CD4-positive, CD25-positive, alpha-beta regulatory T cell (primary cell): ENCODE data around the gene FTSJ1. TPM values are rescaled to one million over a fixed set of nuclear protein-coding genes. Genes with fewer than 3 reads are reported as not detected.

Source experiments
- ATAC-seq, 2 donors: fragments of 150-1000 bp; cut with Tn5 transposase; one replicate each; pipeline ENCODE4 v1.10.0; 2021; ENCODE audit warnings: low read depth in 2 of 2, moderate number of reproducible peaks in 2 of 2, moderate library complexity in 1 of 2
- DNase-seq, 3 donors: peaks; one replicate each; pipeline versions ENCODE4 v3.0.0 to v3.0.0-alpha.2; 2012 to 2022; ENCODE audit warnings: mixed read lengths in 1 of 3
- H3K27ac ChIP-seq: one replicate; pipeline ENCODE4 v1.7.0; 2013; ENCODE audit warnings: mild to moderate bottlenecking, low read length; ENCODE audit not compliant: insufficient read depth, poor library complexity, severe bottlenecking
- H3K27me3 ChIP-seq: one replicate; pipeline ENCODE4 v1.7.0; 2013; ENCODE audit warnings: low read length; ENCODE audit not compliant: control insufficient read depth, insufficient read depth
- H3K36me3 ChIP-seq: one replicate; pipeline ENCODE4 v1.7.0; 2013; ENCODE audit warnings: mild to moderate bottlenecking, low read length, moderate library complexity; ENCODE audit not compliant: control insufficient read depth, insufficient read depth
- H3K4me1 ChIP-seq: 2 replicates; pipeline ENCODE4 v1.7.0; 2013; ENCODE audit warnings: mild to moderate bottlenecking, low read length; ENCODE audit not compliant: insufficient read depth, control insufficient read depth, poor library complexity, severe bottlenecking
- H3K4me3 ChIP-seq: one replicate; pipeline ENCODE4 v1.7.0; 2013; ENCODE audit warnings: low read depth, mild to moderate bottlenecking, low read length, moderate library complexity
- H3K9me3 ChIP-seq, 2 experiments: 1 replicate in 1 of 2; 2 replicates in 1 of 2; pipeline ENCODE4 v1.7.0; 2013; ENCODE audit warnings: low read length in 2 of 2, mild to moderate bottlenecking in 1 of 2, moderate library complexity in 1 of 2; ENCODE audit not compliant: control insufficient read depth in 2 of 2
- H3K27ac Mint-ChIP-seq, 3 donors: one replicate each; pipeline ENCODE4 v1.8.0; 2020 to 2022; ENCODE audit warnings: mild to moderate bottlenecking in 3 of 3, mixed read lengths in 3 of 3, moderate library complexity in 2 of 3
- H3K27me3 Mint-ChIP-seq: one replicate; pipeline ENCODE4 v1.8.0; 2022; ENCODE audit warnings: mild to moderate bottlenecking, mixed read lengths
- H3K36me3 Mint-ChIP-seq: one replicate; pipeline ENCODE4 v1.8.0; 2020; ENCODE audit warnings: mixed read lengths
- H3K4me1 Mint-ChIP-seq, 4 donors: one replicate each; pipeline ENCODE4 v1.8.0; 2020 to 2022; ENCODE audit warnings: mixed read lengths in 4 of 4, mild to moderate bottlenecking in 1 of 4
- H3K4me3 Mint-ChIP-seq, 4 donors: one replicate each; pipeline ENCODE4 v1.8.0; 2020 to 2022; ENCODE audit warnings: mild to moderate bottlenecking in 4 of 4, mixed read lengths in 4 of 4, moderate library complexity in 3 of 4
- H3K9me3 Mint-ChIP-seq, 7 donors: one replicate each; pipeline ENCODE4 v1.8.0; 2020 to 2022; ENCODE audit warnings: mixed read lengths in 7 of 7, mild to moderate bottlenecking in 3 of 7, moderate library complexity in 2 of 7
- polyA plus RNA-seq, 4 donors: library from polyadenylated mRNA; unstranded; fragments of 300-500 nt; fragmentation: Illumina TruSeq; gene quantifications; one replicate each; pipeline ENCODE4 v1.2.3, GENCODE V29; 2021
- total RNA-seq: library from RNA; stranded (reverse); gene quantifications from one replicate; pipeline ENCODE4 v1.2.3, GENCODE V29; 2022

The FTSJ1 gene
- total and polyA plus RNA-seq, 5 donors from 2014 or later, result 57.9 to 73.1 (median 64.5) TPM

DNA sequence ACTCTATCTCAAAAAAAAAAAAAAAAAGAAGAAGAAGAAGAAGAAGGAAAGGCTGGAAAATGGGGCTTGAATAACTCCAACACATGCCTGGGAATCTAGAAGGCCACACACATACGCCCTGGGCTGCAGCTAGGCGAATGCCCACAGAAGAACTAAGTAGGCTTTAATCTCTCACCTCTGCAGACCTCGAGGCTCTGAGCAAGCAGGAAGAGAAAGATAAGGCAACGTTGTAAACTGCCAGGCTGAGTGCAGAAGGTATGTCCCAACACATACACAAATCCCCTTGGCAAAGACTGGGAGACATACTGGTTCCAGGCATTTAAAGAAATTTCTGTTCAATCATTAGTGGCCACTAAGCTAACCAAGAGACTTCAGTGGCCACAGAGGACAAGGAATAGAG, 24.3 kb upstream of the FTSJ1 start:
- no peaks in the 10 kb centered on the region for H3K9me3 ChIP-seq
- no peaks in the 10 kb centered on the region for H3K4me1 Mint-ChIP-seq
- peaks cover 4% of the 10 kb centered on the region for H3K27me3 Mint-ChIP-seq
- H3K4me1 ChIP-seq, result no peaks in the 10 kb centered on the region
- DNase-seq, result no peak
- H3K4me3 Mint-ChIP-seq, result no peak overlapping the region
- no peak overlapping the region for H3K4me3 ChIP-seq
- no peak for ATAC-seq
- no peaks in the 10 kb centered on the region for H3K27me3 ChIP-seq
- H3K36me3 Mint-ChIP-seq, result no peaks in the 10 kb centered on the region
- H3K27ac Mint-ChIP-seq, result no peak overlapping the region
- peaks cover 0 to 1% (median 0%) of the 10 kb centered on the region in 7 donors for H3K9me3 Mint-ChIP-seq
- no peak overlapping the region for H3K27ac ChIP-seq
- H3K36me3 ChIP-seq, result no peaks in the 10 kb centered on the region

DNA sequence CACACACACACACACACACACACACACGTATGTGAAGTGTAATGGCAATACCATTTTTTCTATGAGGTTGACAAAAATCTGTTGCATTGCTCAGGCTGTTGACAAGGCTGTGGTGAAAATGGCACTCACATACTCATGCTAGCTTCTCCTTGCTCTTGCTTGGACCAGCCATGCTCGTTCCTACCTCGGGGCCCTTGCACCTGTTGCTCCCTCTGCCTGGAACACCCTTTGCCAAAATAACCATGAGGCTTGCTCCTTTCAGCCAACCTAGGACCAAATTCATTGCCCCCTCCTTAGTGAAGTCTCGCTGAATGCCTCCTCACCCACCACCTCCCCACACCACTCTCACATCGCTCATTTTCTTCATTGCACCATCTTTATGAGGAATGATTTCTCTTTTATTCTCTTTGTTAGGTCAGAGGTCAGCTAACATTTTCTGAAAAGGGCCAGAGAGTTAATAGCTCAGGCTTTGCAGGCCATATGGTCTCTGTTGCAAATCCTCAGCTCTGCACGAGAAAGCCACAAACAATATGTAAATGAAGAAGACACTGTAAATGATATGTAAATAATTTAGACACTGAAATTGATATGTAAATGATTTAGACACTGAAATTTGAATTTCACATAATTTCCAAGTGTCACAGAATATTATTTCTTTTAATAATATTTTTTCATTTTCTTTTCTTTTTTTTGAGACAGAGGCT, 19.2 kb upstream of the FTSJ1 start:
- ATAC-seq (no peak), DNase-seq (no peak)
- H3K27me3 ChIP-seq, result no peaks in the 10 kb centered on the region
- peaks cover 14% of the 10 kb centered on the region for H3K36me3 Mint-ChIP-seq
- H3K4me1 Mint-ChIP-seq, result no peaks in the 10 kb centered on the region
- peaks cover 4% of the 10 kb centered on the region for H3K27me3 Mint-ChIP-seq
- no peaks in the 10 kb centered on the region for H3K4me1 ChIP-seq
- H3K27ac Mint-ChIP-seq, result peak overlapping the region in 1 of 3 donors; percentile 20
- no peak overlapping the region for H3K4me3 Mint-ChIP-seq
- H3K4me3 ChIP-seq, result no peak overlapping the region
- peaks cover 0 to 2% (median 0%) of the 10 kb centered on the region in 7 donors for H3K9me3 Mint-ChIP-seq
- peaks cover 6% of the 10 kb centered on the region for H3K36me3 ChIP-seq
- H3K27ac ChIP-seq, result no peak overlapping the region
- no peaks in the 10 kb centered on the region for H3K9me3 ChIP-seq

DNA sequence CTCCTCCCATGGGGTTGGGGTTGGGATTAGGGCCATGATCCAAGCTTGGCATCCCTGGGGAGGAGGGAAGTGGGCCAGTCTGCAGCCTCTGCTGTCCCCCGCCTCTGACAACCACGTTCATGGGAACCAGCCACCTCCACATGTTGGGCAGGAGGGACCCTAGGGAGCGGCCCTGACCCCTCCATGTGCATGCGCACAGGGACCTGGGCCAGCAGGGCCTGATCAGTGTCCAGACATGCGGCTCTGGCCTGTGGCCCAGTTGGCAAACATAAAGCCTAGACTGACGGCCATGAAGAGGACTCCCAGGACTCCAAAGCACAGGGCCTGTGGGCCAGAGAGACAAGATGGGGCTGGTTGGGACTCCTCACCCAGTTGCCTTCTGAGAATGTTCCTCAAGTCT, 17.3 kb upstream of the FTSJ1 start:
- H3K9me3 Mint-ChIP-seq, result peaks cover 0 to 2% (median 0%) of the 10 kb centered on the region in 7 donors
- no peaks in the 10 kb centered on the region for H3K4me1 ChIP-seq
- H3K36me3 Mint-ChIP-seq, result peaks cover 14% of the 10 kb centered on the region
- H3K27ac ChIP-seq, result no peak overlapping the region
- H3K9me3 ChIP-seq, result no peaks in the 10 kb centered on the region
- no peaks in the 10 kb centered on the region for H3K27me3 ChIP-seq
- no peak for DNase-seq
- peaks cover 0 to 2% (median under 1%) of the 10 kb centered on the region in 4 donors for H3K4me1 Mint-ChIP-seq
- no peak overlapping the region for H3K4me3 ChIP-seq
- H3K4me3 Mint-ChIP-seq, result no peak overlapping the region
- H3K27me3 Mint-ChIP-seq, result no peaks in the 10 kb centered on the region
- H3K36me3 ChIP-seq, result peaks cover 9% of the 10 kb centered on the region
- ATAC-seq, result no peak
- no peak overlapping the region for H3K27ac Mint-ChIP-seq

DNA sequence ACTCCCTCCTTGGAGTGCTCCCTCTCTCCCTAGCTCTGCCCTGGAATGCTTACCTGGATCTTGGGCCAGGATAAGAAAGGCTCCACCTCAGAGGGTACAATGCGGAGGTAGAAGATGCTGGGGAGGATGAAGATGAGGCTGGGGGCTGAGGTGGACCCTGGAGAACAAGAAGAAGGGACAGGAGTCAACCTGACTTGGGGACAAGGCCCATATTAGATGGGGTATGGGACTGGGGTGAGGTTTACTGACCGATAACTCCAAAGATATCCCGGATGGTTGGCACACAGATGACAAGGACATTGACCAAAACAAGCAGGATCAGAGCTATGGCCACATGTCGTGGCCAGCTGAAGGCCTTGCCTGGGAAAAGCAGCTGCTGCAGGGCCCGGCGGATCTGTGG, 16.5 kb upstream of the FTSJ1 start:
- H3K27me3 Mint-ChIP-seq, result no peaks in the 10 kb centered on the region
- H3K9me3 ChIP-seq, result no peaks in the 10 kb centered on the region
- peaks cover 9% of the 10 kb centered on the region for H3K36me3 ChIP-seq
- no peak overlapping the region for H3K27ac ChIP-seq
- ATAC-seq (no peak), DNase-seq (no peak)
- peaks cover 0 to 2% (median 0%) of the 10 kb centered on the region in 7 donors for H3K9me3 Mint-ChIP-seq
- H3K36me3 Mint-ChIP-seq, result peaks cover 19% of the 10 kb centered on the region
- no peak overlapping the region for H3K4me3 Mint-ChIP-seq
- peak overlapping the region in 1 of 3 donors; percentile 21 for H3K27ac Mint-ChIP-seq
- no peak overlapping the region for H3K4me3 ChIP-seq
- H3K27me3 ChIP-seq, result no peaks in the 10 kb centered on the region
- H3K4me1 ChIP-seq, result no peaks in the 10 kb centered on the region
- H3K4me1 Mint-ChIP-seq, result peaks cover 0 to 5% (median 1%) of the 10 kb centered on the region in 4 donors

DNA sequence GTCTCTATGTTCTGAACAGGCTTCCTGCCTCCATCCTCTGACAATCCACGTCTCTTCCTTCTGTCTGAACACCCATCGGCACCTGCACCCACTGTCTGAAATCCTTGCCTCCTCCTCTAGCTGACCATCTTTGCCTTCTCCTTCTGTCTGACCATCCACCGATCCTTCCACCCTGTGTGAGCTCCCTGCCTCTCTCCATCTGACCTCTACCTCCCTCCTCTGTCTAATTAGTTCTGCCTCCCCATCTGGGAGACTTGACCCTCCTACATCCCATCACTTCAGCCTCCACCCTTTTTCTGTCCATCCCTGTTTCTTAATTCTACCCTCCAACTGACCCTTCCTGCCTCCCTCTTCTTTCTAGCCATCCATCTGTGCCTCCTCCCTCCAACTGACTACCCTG, 16.0 kb upstream of the FTSJ1 start:
- Mint-ChIP-seq H3K36me3 (peaks cover 19% of the 10 kb centered on the region), H3K27ac (peak overlapping the region in 2 of 3 donors; percentile 21 to 88), H3K4me1 (peaks cover 0 to 5% (median 3%) of the 10 kb centered on the region in 4 donors), H3K27me3 (no peaks in the 10 kb centered on the region), H3K9me3 (peaks cover 0 to 2% (median 0%) of the 10 kb centered on the region in 7 donors), H3K4me3 (no peak overlapping the region)
- no peaks in the 10 kb centered on the region for H3K27me3 ChIP-seq
- no peak overlapping the region for H3K27ac ChIP-seq
- H3K9me3 ChIP-seq, result no peaks in the 10 kb centered on the region
- peaks cover 9% of the 10 kb centered on the region for H3K36me3 ChIP-seq
- H3K4me3 ChIP-seq, result no peak overlapping the region
- DNase-seq (no peak), ATAC-seq (no peak)
- H3K4me1 ChIP-seq, result no peaks in the 10 kb centered on the region

DNA sequence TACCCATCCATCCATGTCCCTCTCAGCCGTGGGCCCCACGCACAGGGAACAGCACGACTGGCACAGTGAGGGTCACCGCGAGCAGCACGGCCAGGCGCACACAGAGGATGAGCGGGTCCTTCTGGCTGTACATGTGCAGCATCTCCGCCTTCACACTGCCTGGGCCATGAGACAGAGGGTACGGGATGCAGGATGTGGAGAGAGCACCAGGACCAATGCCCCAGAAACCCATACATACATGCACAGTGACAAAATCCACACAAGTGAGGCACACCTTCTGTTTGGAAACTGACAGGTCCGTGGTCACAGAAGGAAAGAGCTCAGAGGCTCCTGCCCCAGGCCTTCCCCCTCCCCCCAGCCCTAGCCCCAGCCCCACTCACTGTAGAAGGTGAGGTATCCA, 15.4 kb upstream of the FTSJ1 start:
- H3K9me3 Mint-ChIP-seq, result peaks cover 0 to 2% (median 0%) of the 10 kb centered on the region in 7 donors
- H3K4me1 Mint-ChIP-seq, result peaks cover 0 to 11% (median 8%) of the 10 kb centered on the region in 4 donors
- ATAC-seq (no peak), DNase-seq (no peak)
- H3K4me1 ChIP-seq, result no peaks in the 10 kb centered on the region
- no peaks in the 10 kb centered on the region for H3K27me3 Mint-ChIP-seq
- peak overlapping the region in 1 of 3 donors; percentile 21 for H3K27ac Mint-ChIP-seq
- peaks cover 9% of the 10 kb centered on the region for H3K36me3 ChIP-seq
- no peaks in the 10 kb centered on the region for H3K27me3 ChIP-seq
- no peaks in the 10 kb centered on the region for H3K9me3 ChIP-seq
- H3K36me3 Mint-ChIP-seq, result peaks cover 23% of the 10 kb centered on the region
- H3K27ac ChIP-seq, result no peak overlapping the region
- H3K4me3 Mint-ChIP-seq, result no peak overlapping the region
- no peak overlapping the region for H3K4me3 ChIP-seq

DNA sequence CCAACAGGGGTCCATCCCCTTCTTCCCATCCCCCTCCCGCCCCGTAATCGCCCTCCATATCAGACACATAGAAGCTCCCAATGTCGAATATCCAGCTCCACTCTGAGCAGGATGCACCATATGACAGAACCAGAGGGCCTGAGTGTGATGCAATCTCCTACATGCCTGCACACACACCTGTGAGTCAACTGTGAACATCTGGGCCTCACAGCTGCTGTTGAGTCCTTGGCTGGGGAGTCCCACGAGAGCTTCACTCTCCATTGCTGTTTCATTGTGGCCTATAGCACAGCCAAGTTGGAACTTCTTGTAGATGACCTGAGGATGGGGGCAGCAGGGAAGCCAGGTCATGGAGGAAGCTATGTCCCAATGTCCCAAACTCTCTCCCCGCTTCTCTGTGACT, 14.2 kb upstream of the FTSJ1 start:
- Histone ChIP-seq H3K4me3 (no peak overlapping the region), H3K27ac (no peak overlapping the region), H3K27me3 (no peaks in the 10 kb centered on the region), H3K9me3 (no peaks in the 10 kb centered on the region), H3K4me1 (peaks cover under 1% of the 10 kb centered on the region), H3K36me3 (peaks cover 9% of the 10 kb centered on the region)
- peaks cover 0 to 2% (median 0%) of the 10 kb centered on the region in 7 donors for H3K9me3 Mint-ChIP-seq
- H3K27ac Mint-ChIP-seq, result no peak overlapping the region
- DNase-seq, result no peak
- H3K4me3 Mint-ChIP-seq, result no peak overlapping the region
- H3K27me3 Mint-ChIP-seq, result no peaks in the 10 kb centered on the region
- no peak for ATAC-seq
- peaks cover 0 to 20% (median 9%) of the 10 kb centered on the region in 4 donors for H3K4me1 Mint-ChIP-seq
- peaks cover 24% of the 10 kb centered on the region for H3K36me3 Mint-ChIP-seq
